WI38 (cell line): ENCODE measurements around the gene TMEM123.

ENCODE experiments used
- H3K4me3 ChIP-seq: 2 replicates; pipeline ENCODE4 v1.5.1; 2011; ENCODE audit warnings: low read depth, mild to moderate bottlenecking, control low read depth, low read length
- CTCF ChIP-seq: IDR thresholded peaks from 2 replicates; pipeline ENCODE4 v1.5.1; 2012; ENCODE audit warnings: low read depth, mild to moderate bottlenecking, control low read depth, low read length

The TMEM123 gene

GRCh38 chr11:102494216-102494615 lies 41.7 kb upstream of the TMEM123 start:
- no peak for TF ChIP-seq CTCF
- H3K4me3 ChIP-seq, result no peak overlapping the region

GRCh38 chr11:102493524-102493923 lies 41.0 kb upstream of the TMEM123 start:
- TF ChIP-seq CTCF, result no peak
- no peak overlapping the region for H3K4me3 ChIP-seq

- no peak for TF ChIP-seq CTCF
- H3K4me3 ChIP-seq, result no peak overlapping the region
Measured at GRCh38 chr11:102491969-102492368, 39.4 kb upstream of the TMEM123 start.

GRCh38 chr11:102489186-102490145 lies 36.9 kb upstream of the TMEM123 start:
- no peak overlapping the region for H3K4me3 ChIP-seq

GRCh38 chr11:102488208-102488607 lies 35.6 kb upstream of the TMEM123 start:
- H3K4me3 ChIP-seq, result no peak overlapping the region
- TF ChIP-seq CTCF, result no peak

More at GRCh38 chr11:102489186-102490145, 36.9 kb upstream of the TMEM123 start:
- TF ChIP-seq CTCF, result no peak

GRCh38 chr11:102487214-102487613 lies 34.6 kb upstream of the TMEM123 start:
- H3K4me3 ChIP-seq, result no peak overlapping the region
- no peak for TF ChIP-seq CTCF

- TF ChIP-seq CTCF, result no peak
- no peak overlapping the region for H3K4me3 ChIP-seq
Measured at GRCh38 chr11:102486584-102486983, 34.0 kb upstream of the TMEM123 start.
